OCI-LY3 (cell line): ENCODE data around the gene SNX15.

Experiments used
- CTCF ChIP-seq: fragments of 200-600, 300-600 bp; sonication (generic); IDR thresholded peaks from 2 replicates; pipeline ENCODE4 v1.5.1; 2014; ENCODE audit warnings: antibody characterized with exemption, low read length, low read depth
- EZH2phosphoT487 ChIP-seq: fragments of 200-600 bp; shearing (Covaris generic); IDR thresholded peaks from 2 replicates; pipeline ENCODE4 v1.6.1; 2018; ENCODE audit warnings: antibody characterized with exemption, mixed run types, low read depth

GRCh38 chr11:65026810-65027209, 429 bp upstream of the SNX15 start:
- TF ChIP-seq CTCF (no peak), EZH2phosphoT487 (no peak)
